Tibial nerve (tissue), 3 donors: ENCODE data around the gene MYD88.

ENCODE experiments used
- CTCF ChIP-seq, 5 experiments: fragments of 200-600 bp in 3 of 5; fragments of 450-650 bp in 2 of 5; sonication (generic) in 3 of 5; IDR thresholded peaks; one replicate each; pipeline ENCODE4 v1.5.1; 2016 to 2019; ENCODE audit warnings: antibody characterized with exemption in 5 of 5, mild to moderate bottlenecking in 3 of 5, moderate library complexity in 2 of 5
- POLR2A ChIP-seq, 2 donors: fragments of 450-650 bp; IDR thresholded peaks; one replicate each; pipeline ENCODE4 v1.6.1; 2017; ENCODE audit warnings: antibody characterized with exemption in 2 of 2, mild to moderate bottlenecking in 2 of 2, moderate library complexity in 2 of 2

DNA sequence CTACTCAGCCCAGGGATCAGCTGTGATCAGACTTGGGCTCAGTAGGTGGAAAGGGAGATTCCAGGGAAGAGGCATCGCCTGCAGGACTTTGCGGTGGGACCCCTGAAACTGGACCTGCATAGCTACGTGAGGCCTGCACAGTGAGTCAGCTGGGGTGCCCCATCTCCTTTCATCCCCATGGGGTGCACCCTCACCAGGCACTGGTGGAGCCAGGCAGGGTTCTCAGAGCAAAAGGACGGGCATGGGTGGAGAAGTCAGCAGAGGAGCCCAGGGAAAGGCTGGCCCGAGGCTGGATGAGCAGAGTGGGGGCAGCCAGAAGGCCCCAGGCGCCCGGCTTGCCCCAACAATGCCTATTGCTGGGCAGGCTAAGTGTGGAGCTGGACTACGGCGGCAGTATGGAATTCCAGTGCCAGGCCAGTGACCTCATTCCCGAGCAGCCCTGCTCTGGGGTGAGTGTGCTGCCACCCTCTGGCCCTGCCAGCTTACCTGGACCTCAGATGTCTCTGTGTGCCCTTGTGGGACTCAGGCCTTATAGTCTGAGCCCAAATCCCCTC lies 21.2 kb upstream of the MYD88 start:
- TF ChIP-seq CTCF (IDR thresholded peaks at IDR 0.05) (no peak), POLR2A (IDR thresholded peaks at IDR 0.05) (no peak)
